ENCODE data around the gene CGGBP1. TPM values are rescaled to one million over a fixed set of nuclear protein-coding genes. Genes with fewer than 3 reads are reported as not detected.

CGGBP1 gene
- total RNA-seq, 4 donors from 2014 or later = 86.2 to 130 (median 96.8) TPM

- Histone ChIP-seq H3K9me3 (no peaks in the 10 kb centered on the region), H3K36me3 (no peaks in the 10 kb centered on the region), H3K27ac (no peak overlapping the region), H3K27me3 (no peaks in the 10 kb centered on the region), H3K4me3 (no peak overlapping the region), H3K4me1 (no peaks in the 10 kb centered on the region)
- intact Hi-C loops (cut with DNase I; ENCODE audit: low total_unique reads) = no loop called here
- no peak for DNase-seq
- TF ChIP-seq CTCF (IDR thresholded peaks at IDR 0.05) (no peak), POLR2A (IDR thresholded peaks at IDR 0.05) (no peak)
Measured at GRCh38 chr3:88090681-88091080, 31.9 kb upstream of the CGGBP1 start.

GRCh38 chr3:88084097-88084501, 25.3 kb upstream of the CGGBP1 start:
- TF ChIP-seq CTCF (IDR thresholded peaks at IDR 0.05) (no peak), POLR2A (IDR thresholded peaks at IDR 0.05) (no peak)
- Histone ChIP-seq H3K36me3 (no peaks in the 10 kb centered on the region), H3K4me1 (no peaks in the 10 kb centered on the region), H3K4me3 (no peak overlapping the region), H3K27ac (no peak overlapping the region), H3K27me3 (no peaks in the 10 kb centered on the region), H3K9me3 (no peaks in the 10 kb centered on the region)
- intact Hi-C loops (cut with DNase I; ENCODE audit: low total_unique reads) = no loop called here
- DNase-seq = no peak

- no peaks in the 10 kb centered on the region for H3K9me3 ChIP-seq
- intact Hi-C loops (cut with DNase I; ENCODE audit: low total_unique reads) = no loop called here
- H3K27ac ChIP-seq = no peak overlapping the region
- H3K4me3 ChIP-seq = no peak overlapping the region
- H3K4me1 ChIP-seq = no peaks in the 10 kb centered on the region
- TF ChIP-seq CTCF (IDR thresholded peaks at IDR 0.05) (no peak), POLR2A (IDR thresholded peaks at IDR 0.05) (no peak)
- no peaks in the 10 kb centered on the region for H3K36me3 ChIP-seq
- DNase-seq = no peak
- no peaks in the 10 kb centered on the region for H3K27me3 ChIP-seq
Measured at GRCh38 chr3:88082854-88083253, 24.0 kb upstream of the CGGBP1 start.

- Histone ChIP-seq H3K9me3 (no peaks in the 10 kb centered on the region), H3K4me1 (no peaks in the 10 kb centered on the region), H3K27ac (no peak overlapping the region), H3K27me3 (no peaks in the 10 kb centered on the region), H3K4me3 (no peak overlapping the region), H3K36me3 (no peaks in the 10 kb centered on the region)
- TF ChIP-seq POLR2A (IDR thresholded peaks at IDR 0.05) (no peak), CTCF (IDR thresholded peaks at IDR 0.05) (no peak)
- intact Hi-C loops (cut with DNase I; ENCODE audit: low total_unique reads) = no loop called here
- no peak for DNase-seq
Measured at GRCh38 chr3:88078932-88079331, 20.1 kb upstream of the CGGBP1 start.

GRCh38 chr3:88076712-88077111, 17.9 kb upstream of the CGGBP1 start:
- no peak for TF ChIP-seq CTCF (IDR thresholded peaks at IDR 0.05)
- TF ChIP-seq POLR2A (IDR thresholded peaks at IDR 0.05) = no peak
- no peaks in the 10 kb centered on the region for H3K4me1 ChIP-seq
- H3K36me3 ChIP-seq = no peaks in the 10 kb centered on the region
- no peak overlapping the region for H3K4me3 ChIP-seq
- intact Hi-C loops (cut with DNase I; ENCODE audit: low total_unique reads) = no loop called here
- H3K27me3 ChIP-seq = no peaks in the 10 kb centered on the region
- H3K27ac ChIP-seq = no peak overlapping the region
- H3K9me3 ChIP-seq = no peaks in the 10 kb centered on the region
- DNase-seq = no peak
